B cell (primary cell): Measurements from ENCODE around the gene MCRIP2. TPM values are rescaled to one million over a fixed set of nuclear protein-coding genes. Genes with fewer than 3 reads are reported as not detected.

Source experiments
- ATAC-seq: fragments of 200-7000 bp; cut with Tn5 transposase; one replicate; pipeline ENCODE4 v1.10.0; 2021; ENCODE audit warnings: low read depth, mild to moderate bottlenecking, moderate number of reproducible peaks, moderate library complexity
- CTCF ChIA-PET: fragments of 350-600 bp; sonication (Branson Sonifier 250); formaldehyde crosslinking; loops from one replicate; lab custom pipeline; 2021; ENCODE audit warnings: antibody characterized with exemption, inconsistent platforms; lab: Charles Lee
- POLR2A ChIA-PET: fragments of 350-600 bp; sonication (Branson Sonifier 250); formaldehyde crosslinking; loops from one replicate; lab custom pipeline; 2021; ENCODE audit warnings: antibody characterized with exemption; lab: Charles Lee
- DNase-seq: peaks from one replicate; pipeline ENCODE4 v3.0.0; 2013
- H2AFZ ChIP-seq: 2 replicates; pipeline ENCODE4 v1.6.1; 2012; ENCODE audit warnings: mild to moderate bottlenecking, low read depth, low read length; ENCODE audit not compliant: insufficient read depth, poor library complexity, severe bottlenecking
- H3K27ac ChIP-seq, 2 donors: 1 replicate in 1 of 2; 2 replicates in 1 of 2; pipeline ENCODE4 v1.5.1; 2012 to 2013; ENCODE audit warnings: low read length in 2 of 2, mild to moderate bottlenecking in 2 of 2, moderate library complexity in 1 of 2
- H3K27me3 ChIP-seq, 4 experiments: fragments of 200-600 bp in 1 of 4; sonication (generic) in 1 of 4; replicated peaks in 1 of 4; 1 replicate in 2 of 4; 2 replicates in 2 of 4; pipeline versions ENCODE4 v1.6.1 to v1.7.0; 2013 to 2016; ENCODE audit warnings: low read length in 3 of 4, mild to moderate bottlenecking in 2 of 4, mixed read lengths in 1 of 4, moderate library complexity in 1 of 4; ENCODE audit not compliant: insufficient read depth in 4 of 4, control insufficient read depth in 3 of 4; ENCODE audit errors: control extremely low read depth in 1 of 4
- H3K36me3 ChIP-seq, 2 experiments: replicated peaks in 1 of 2; 1 replicate in 1 of 2; 2 replicates in 1 of 2; pipeline versions ENCODE4 v1.6.1 to v1.7.1; 2013; ENCODE audit warnings: low read length in 1 of 2; ENCODE audit not compliant: insufficient read depth in 2 of 2, control insufficient read depth in 1 of 2; ENCODE audit errors: control extremely low read depth in 1 of 2, extremely low read depth in 1 of 2
- H3K4me1 ChIP-seq, 2 donors: fragments of 200-600 bp in 1 of 2; sonication (generic) in 1 of 2; 1 replicate in 1 of 2; 2 replicates in 1 of 2; pipeline versions ENCODE4 v1.5.1 to v1.6.1; 2013 to 2017; ENCODE audit warnings: low read length in 2 of 2; ENCODE audit not compliant: control insufficient read depth in 2 of 2, insufficient read depth in 2 of 2
- H3K4me2 ChIP-seq: replicated peaks from 2 replicates; pipeline ENCODE3; 2012; ENCODE audit warnings: mild to moderate bottlenecking, low read depth, low read length; ENCODE audit not compliant: poor library complexity, severe bottlenecking
- H3K4me3 ChIP-seq, 5 experiments: fragments of 200-600 bp in 1 of 5; sonication (generic) in 1 of 5; 1 replicate in 3 of 5; 2 replicates in 2 of 5; pipeline versions ENCODE4 v1.5.1 to v1.7.0; 2011 to 2016; ENCODE audit warnings: low read length in 4 of 5, mild to moderate bottlenecking in 4 of 5, low read depth in 2 of 5, control low read depth in 1 of 5, moderate library complexity in 1 of 5; ENCODE audit not compliant: insufficient read depth in 1 of 5; ENCODE audit errors: control extremely low read depth in 1 of 5, extremely low read depth in 1 of 5
- H3K79me2 ChIP-seq: fragments of 200-600 bp; sonication (generic); one replicate; pipeline ENCODE4 v1.6.0; 2016; ENCODE audit warnings: low read length; ENCODE audit not compliant: control insufficient read depth, insufficient read depth
- H3K9ac ChIP-seq: fragments of 200-600 bp; sonication (generic); 2 replicates; pipeline ENCODE4 v1.6.1; 2017; ENCODE audit warnings: mild to moderate bottlenecking, low read length, moderate library complexity
- H3K9me3 ChIP-seq, 3 donors: one replicate each; pipeline versions ENCODE4 v1.6.1 to v1.7.1; 2013; ENCODE audit warnings: low read length in 2 of 3; ENCODE audit not compliant: control insufficient read depth in 2 of 3, insufficient read depth in 1 of 3; ENCODE audit errors: control extremely low read depth in 1 of 3
- H4K20me1 ChIP-seq: 2 replicates; pipeline ENCODE4 v1.6.0; 2012; ENCODE audit warnings: mild to moderate bottlenecking, low read length; ENCODE audit not compliant: insufficient read depth, control insufficient read depth, poor library complexity, severe bottlenecking
- H3K27ac Mint-ChIP-seq: one replicate; pipeline ENCODE4 v1.8.0; 2021; ENCODE audit warnings: mixed read lengths
- H3K27me3 Mint-ChIP-seq: one replicate; pipeline ENCODE4 v1.8.0; 2021; ENCODE audit warnings: mixed read lengths
- H3K4me1 Mint-ChIP-seq: one replicate; pipeline ENCODE4 v1.8.0; 2021; ENCODE audit warnings: mixed read lengths
- H3K4me3 Mint-ChIP-seq: one replicate; pipeline ENCODE4 v1.8.0; 2021; ENCODE audit warnings: mixed read lengths
- H3K9me3 Mint-ChIP-seq: one replicate; pipeline ENCODE4 v1.8.0; 2022; ENCODE audit warnings: mixed read lengths; ENCODE audit not compliant: insufficient read depth
- EZH2 ChIP-seq: IDR thresholded peaks from 2 replicates; pipeline ENCODE4 v1.6.1; 2012; ENCODE audit warnings: borderline replicate concordance, low read depth, mild to moderate bottlenecking, moderate library complexity, low read length; ENCODE audit not compliant: insufficient read depth, poor library complexity, severe bottlenecking
- WGBS: methylation state at CpG from one replicate; pipeline ENCODE4 v1.1.5; 2013; ENCODE audit warnings: missing lambda C conversion rate; ENCODE audit not compliant: insufficient coverage; 5-methylcytosine and 5-hydroxymethylcytosine counted together
- intact Hi-C: fragments of 100-400 bp; cut with micrococcal nuclease; formaldehyde crosslinking; loops from one replicate; pipeline ENCODE4 v1.10.0; 2022
- polyA plus RNA-seq: library from polyadenylated mRNA; depleted of rRNA; stranded (reverse); fragments of >200 nt; gene quantifications from 2 replicates; pipeline ENCODE4 v1.2.3, GENCODE V29; 2012
- total RNA-seq, 2 donors: library from RNA; stranded (reverse); fragments of 120-200 nt in 1 of 2; gene quantifications; 1 replicate in 1 of 2; 2 replicates in 1 of 2; pipeline versions ENCODE4 v1.2.3 to v1.2.4, GENCODE V29; 2013 to 2022
- TF ChIP-seq, protein P1 (sequence below): fragments of 200-600 bp; IDR thresholded peaks from one replicate; pipeline ENCODE4 v1.8.0; 2022; ENCODE audit warnings: antibody characterized with exemption, mild to moderate bottlenecking

MCRIP2 gene
- total and polyA plus RNA-seq, 2 donors (not counting 1 experiment from before 2014, with no cell fraction given): 29.2 to 46.0 TPM

DNA sequence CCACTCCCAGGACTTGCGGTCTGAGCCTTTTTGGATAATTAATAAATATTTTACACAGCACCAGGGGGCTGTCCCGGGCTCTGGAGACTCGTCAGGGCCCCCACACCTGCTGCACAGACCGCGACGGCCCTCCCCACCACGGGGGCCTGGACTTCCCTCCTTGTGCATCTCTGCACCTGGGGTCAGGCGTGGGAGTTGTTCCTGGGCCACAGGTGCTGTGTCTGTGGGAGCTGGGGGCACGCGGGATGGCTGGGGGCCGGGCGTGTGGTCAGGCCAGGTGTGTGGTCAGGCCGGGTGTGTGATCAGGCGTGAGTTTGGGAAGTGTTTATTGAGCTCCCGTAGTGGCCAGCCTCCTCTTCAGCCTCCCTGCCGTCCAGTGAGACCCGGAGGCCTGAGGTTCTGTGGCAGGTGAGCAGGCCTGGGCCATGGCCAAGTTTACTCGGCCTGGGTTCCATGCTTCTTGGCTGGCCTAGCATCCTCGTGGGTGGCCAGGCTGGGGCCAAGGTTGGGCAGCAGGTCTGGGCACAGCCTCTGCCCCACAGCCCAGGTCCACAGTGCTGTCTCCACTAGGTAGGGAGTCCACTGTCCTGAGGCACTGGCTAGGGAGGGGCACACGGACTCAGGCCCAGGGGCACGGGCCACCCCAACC, 36.7 kb downstream of the MCRIP2 start:
- Mint-ChIP-seq H3K4me3 (peak overlapping the region; percentile 88), H3K9me3 (no peaks in the 10 kb centered on the region)

More for the DNA sequence above, 36.7 kb downstream of the MCRIP2 start:
- H3K27me3 Mint-ChIP-seq: peaks cover 6% of the 10 kb centered on the region
- Histone ChIP-seq H3K36me3 (peaks cover 0 to 17% of the 10 kb centered on the region in 2 experiments), H3K27me3 (peaks cover 0 to 25% (median 11%) of the 10 kb centered on the region in 4 experiments), H3K27ac (no peak overlapping the region), H3K4me3 (no peak overlapping the region), H3K9ac (no peak overlapping the region), H3K4me1 (peaks cover 25 to 56% of the 10 kb centered on the region in 2 donors), H3K79me2 (peaks cover 26% of the 10 kb centered on the region), H3K4me2 (no peak overlapping the region), H3K9me3 (peaks cover 0 to 7% (median 0%) of the 10 kb centered on the region in 3 donors), H2AFZ (no peak overlapping the region), H4K20me1 (peaks cover 27% of the 10 kb centered on the region)
- H3K4me1 Mint-ChIP-seq: peaks cover 40% of the 10 kb centered on the region
- 69% methylated on average over 19 of the region's 21 CpGs for WGBS
- no peak for ATAC-seq
- TF ChIP-seq, protein P1, sequence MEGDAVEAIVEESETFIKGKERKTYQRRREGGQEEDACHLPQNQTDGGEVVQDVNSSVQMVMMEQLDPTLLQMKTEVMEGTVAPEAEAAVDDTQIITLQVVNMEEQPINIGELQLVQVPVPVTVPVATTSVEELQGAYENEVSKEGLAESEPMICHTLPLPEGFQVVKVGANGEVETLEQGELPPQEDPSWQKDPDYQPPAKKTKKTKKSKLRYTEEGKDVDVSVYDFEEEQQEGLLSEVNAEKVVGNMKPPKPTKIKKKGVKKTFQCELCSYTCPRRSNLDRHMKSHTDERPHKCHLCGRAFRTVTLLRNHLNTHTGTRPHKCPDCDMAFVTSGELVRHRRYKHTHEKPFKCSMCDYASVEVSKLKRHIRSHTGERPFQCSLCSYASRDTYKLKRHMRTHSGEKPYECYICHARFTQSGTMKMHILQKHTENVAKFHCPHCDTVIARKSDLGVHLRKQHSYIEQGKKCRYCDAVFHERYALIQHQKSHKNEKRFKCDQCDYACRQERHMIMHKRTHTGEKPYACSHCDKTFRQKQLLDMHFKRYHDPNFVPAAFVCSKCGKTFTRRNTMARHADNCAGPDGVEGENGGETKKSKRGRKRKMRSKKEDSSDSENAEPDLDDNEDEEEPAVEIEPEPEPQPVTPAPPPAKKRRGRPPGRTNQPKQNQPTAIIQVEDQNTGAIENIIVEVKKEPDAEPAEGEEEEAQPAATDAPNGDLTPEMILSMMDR: no peak
- no peak for TF ChIP-seq EZH2
- ChIA-PET CTCF (no interaction called here), POLR2A (no interaction called here)
- intact Hi-C loops: loop anchor here (2.0 to 5.0 kb wide), 2 partner anchors 90 to 999 kb away; partner anchors contain the start of gene JPT2
- no peak for DNase-seq
- H3K27ac Mint-ChIP-seq: no peak overlapping the region
